HG02678 (cell line): ENCODE measurements around the gene GADD45B.
"Not testable (repeated sequence)": the region's sequence is repeated elsewhere in the genome, so short reads cannot be mapped to it uniquely, and the experiment has no call there.

Experiments used
- ATAC-seq: cut with Tn5 transposase; IDR thresholded peaks from one replicate; pipeline ENCODE4 v1.9.1; 2021; ENCODE audit warnings: mild to moderate bottlenecking, moderate library complexity; ENCODE audit not compliant: unreplicated experiment

GADD45B gene

GRCh38 chr19:2487842-2488241 is 11.9 kb downstream of the GADD45B start:
- no peak for ATAC-seq

DNA sequence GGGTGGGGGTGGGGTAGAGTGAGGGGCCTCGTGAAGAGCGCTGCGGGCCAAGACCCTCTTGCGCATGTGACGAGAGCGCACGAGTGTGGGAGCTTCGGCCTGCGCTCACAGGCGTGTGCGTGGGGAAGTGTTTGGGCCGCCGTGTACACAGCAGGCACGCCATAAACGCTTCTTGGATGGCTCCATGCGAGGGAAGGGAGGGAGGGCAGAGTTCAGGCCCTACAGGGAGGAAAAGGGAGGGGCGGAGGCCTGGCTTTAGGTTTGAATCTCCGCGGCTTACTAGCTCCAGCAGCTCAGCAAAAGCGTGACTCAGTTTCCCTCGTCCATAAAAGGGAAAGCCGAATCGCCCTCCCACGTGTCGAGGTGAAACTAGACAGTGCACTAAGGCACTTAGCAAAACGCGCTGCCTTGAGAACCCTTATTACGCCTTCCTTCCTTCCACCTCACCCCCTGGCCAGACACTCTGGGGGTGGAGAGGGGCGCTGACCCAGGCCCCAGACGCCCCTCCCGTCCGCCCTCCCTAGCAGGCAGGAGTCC is 12.5 kb downstream of the GADD45B start:
- no peak for ATAC-seq

DNA sequence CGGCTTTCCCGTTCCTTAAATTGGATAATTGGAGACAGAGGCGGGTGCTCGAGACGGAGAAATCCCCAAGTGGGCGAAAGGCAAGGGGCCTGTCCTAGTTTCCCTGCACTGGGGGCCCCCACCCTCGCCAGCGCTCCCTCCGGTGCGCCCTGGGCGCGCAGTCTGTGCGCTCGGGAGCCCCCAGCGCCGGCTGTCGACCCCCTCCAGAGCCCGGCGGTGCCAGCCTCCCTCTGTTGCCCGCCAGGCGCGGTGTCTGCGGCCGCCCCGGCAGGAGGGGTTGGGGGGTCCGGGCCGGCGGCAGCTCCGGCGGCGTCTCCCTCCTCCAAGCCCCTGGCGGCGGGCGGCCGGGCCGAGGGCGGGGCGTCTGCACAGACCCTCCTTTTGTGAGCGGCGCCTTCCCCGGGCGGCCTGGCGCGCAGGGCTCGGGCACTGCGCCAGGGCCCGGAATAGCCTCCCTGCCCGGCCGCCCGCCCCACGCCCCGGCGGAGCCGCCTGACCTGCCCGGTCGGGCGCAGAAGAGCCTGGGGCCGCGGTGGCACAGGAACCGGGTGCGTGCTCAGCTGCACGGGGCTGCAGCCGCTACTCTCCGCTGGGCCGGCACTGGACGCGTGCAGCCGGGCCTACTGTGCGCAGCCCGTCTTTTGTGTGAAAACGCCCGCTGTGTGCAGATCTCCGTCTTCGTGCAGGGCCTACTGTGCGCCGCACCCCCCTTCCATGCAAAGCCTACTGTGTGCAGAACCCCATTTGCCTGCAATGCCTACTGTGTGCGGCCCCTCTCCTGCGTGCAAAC is 13.2 kb downstream of the GADD45B start:
- ATAC-seq = no peak

DNA sequence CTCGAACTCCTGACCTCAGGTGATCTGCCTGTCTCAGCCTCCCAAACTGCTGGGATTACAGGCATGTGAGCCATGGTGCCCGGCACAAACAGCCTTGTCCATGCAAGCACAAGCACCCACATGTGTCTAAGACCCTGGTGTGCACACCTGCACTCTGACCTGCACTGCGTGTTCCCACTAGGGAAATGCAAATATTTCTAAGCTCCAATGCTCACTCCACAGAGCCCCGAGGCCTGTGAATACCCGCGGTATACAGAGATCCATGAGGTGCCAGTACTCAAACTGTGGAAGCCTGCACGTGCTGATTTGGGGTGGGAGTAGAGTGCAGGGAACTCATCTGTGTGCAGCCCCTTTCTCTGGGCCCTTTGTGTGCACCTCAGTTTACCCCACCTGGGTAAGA is 14.7 kb downstream of the GADD45B start:
- no peak for ATAC-seq

DNA sequence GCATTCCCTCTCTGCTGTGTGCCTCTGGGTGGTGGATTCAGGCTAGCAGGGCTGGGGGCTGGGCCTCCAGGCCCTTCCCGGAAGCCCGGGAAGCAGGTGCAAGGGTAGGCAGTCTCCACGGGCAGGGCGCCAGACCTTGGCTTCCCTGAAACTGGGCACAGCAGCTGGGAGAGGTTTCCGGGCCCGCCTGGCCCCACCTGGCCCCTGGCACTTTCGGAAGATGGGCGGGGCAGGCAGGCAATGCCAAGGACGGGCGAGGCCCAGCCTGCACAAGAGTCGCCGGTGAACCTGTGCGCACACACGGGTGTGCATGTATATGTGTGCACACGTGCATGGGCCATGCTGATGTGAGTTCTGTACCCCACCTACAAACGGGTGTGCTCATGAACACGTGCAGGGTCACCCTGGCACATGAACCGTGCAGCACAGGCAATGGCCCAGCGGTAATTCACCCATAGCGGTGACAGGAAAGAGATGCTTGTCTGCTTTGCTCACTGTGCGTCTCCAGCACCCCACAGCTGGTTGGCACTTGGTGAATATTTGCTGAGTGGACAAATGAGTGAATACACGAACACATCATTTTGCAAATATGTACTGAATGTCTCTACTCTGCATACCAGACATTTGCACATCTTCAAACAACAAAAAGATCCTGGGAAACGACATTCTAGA is 15.3 kb downstream of the GADD45B start:
- ATAC-seq = no peak

GRCh38 chr19:2492870-2493269 is 16.9 kb downstream of the GADD45B start:
- ATAC-seq = no peak

- not testable (repeated sequence) for ATAC-seq
These were observed 17.5 kb downstream of the GADD45B start for GRCh38 chr19:2493448-2493847.

DNA sequence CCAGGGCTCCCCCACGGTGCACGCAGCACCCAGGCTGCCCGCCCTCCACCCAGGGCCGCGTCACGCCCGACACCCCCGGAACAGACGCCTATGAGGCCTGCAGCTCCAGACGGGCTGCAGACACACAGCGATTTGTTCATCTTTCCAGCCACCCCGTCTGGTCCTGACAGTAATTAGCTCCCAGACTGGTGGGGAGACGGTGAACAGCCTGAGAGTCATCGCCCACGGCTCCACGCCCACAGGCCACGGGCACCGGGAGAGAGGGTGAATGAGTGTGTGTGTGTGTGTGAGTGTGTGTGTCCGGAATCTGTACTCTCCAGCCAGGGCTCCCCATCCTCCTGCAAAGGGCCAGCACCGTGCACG is 18.1 kb downstream of the GADD45B start:
- no peak for ATAC-seq

GRCh38 chr19:2494447-2495129 is 18.7 kb downstream of the GADD45B start:
- peak; percentile 73 for ATAC-seq

- peak; percentile 16 for ATAC-seq
These were observed 19.3 kb downstream of the GADD45B start for GRCh38 chr19:2495130-2495641.

DNA sequence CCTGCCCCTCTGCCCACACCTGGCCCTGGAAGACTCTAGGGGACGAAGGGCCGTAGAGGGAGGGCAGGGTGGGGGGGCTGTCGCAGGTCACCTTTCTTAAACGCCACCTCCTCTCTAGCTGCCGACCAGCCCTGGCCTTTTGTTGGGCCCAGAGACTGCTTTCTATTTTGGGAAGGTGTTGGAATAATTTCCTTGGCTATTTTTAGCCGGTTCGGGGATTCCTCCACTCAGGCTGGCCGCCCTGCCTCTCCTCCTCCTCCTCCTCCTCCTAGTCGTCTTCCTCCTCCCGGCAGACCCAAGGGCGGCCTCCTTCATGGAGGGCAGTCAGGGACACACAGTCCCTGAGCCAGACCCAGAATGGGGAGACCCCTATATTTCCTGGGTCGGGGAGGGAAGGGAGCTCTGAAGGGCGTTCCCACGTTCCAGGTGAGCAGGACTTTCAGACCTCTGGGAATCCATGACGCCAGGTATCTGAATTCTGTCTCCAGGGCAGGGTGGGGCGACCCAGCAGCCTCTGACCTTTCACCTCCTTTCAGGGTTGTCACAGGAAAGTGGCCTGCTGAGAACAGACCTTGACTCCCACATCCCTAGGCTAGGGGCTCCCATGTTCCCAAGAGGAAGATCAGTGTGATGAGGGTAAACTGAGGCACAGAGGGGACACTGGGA is 19.9 kb downstream of the GADD45B start:
- no peak for ATAC-seq

- ATAC-seq = no peak
These were observed 21.3 kb downstream of the GADD45B start for GRCh38 chr19:2497186-2497585.

DNA sequence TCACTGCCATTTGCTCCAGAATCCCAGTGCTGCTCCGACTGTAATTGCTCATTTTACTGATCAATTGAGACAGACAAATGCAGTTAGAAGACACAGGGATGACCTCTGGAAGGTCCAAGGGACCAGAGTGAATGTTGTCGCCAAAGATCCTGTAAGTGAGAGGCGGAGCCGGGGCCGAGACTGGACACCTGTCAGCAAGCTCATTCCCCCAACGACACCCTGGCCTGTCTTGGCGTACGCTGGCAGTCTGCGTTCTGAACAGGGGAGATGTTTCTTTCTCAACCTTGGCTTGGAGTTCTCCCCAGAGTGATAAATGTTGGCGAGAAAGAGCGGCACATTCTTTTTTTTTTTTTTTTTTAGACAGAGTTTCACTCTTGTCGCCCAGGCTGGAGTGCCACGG is 24.2 kb downstream of the GADD45B start:
- ATAC-seq = no peak

- no peak for ATAC-seq
These were observed 24.9 kb downstream of the GADD45B start for GRCh38 chr19:2500841-2501261.

- no peak for ATAC-seq
These were observed 27.7 kb downstream of the GADD45B start for GRCh38 chr19:2503521-2504109.

DNA sequence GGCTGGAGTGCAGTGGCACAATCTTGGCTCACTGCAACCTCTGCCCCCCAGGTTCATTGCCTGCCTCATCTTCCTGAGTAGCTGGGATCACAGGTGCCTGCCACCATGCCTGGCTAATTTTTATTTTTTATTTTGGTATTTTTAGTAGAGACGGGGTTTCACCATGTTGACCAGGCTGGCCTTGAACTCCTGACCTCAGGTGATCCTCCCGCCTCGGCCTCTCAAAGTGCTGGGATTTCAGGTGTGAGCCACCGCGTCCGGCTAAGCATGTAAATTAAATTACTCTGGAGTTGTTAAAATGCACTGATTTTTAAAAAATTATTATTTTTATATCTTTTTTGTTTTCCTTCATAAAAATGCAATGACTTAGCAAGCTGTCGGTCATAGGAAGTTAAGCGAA is 30.7 kb downstream of the GADD45B start:
- ATAC-seq = not testable (repeated sequence)

- ATAC-seq = no peak
These were observed 31.2 kb downstream of the GADD45B start for GRCh38 chr19:2507109-2507508.

GRCh38 chr19:2509096-2509495 is 33.2 kb downstream of the GADD45B start:
- no peak for ATAC-seq

DNA sequence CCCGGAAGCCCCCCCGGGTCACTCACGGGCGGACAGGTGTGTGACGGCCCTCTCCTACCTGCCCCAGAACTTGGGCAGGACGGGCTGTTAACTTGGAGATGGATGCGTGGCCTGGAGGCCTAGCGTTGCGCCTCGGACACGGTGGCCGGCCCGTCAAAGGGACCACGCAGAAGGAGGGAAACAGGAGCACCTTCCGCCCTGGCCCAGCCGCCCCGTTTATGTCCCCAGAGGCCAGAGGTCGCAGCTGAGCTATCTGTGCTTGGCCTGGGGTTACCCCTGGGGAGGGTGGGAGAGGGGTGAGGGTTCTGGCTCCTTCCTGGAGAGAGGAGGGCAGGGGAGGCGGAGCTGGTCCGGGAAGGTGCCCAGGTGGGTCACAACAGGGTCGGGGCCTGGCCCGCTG is 35.6 kb downstream of the GADD45B start:
- no peak for ATAC-seq

GRCh38 chr19:2511991-2512390 is 36.1 kb downstream of the GADD45B start:
- no peak for ATAC-seq
